Panc1 (cell line): ENCODE results near the gene MAP3K21.

Experiments
- CTCF ChIP-seq: fragments of 450-650 bp; IDR thresholded peaks from 2 replicates; pipeline ENCODE4 v1.5.1; 2017; ENCODE audit warnings: mild to moderate bottlenecking
- POLR2AphosphoS5 ChIP-seq: IDR thresholded peaks from 2 replicates; pipeline ENCODE4 v1.6.1; 2012; ENCODE audit warnings: mild to moderate bottlenecking, low read depth, low read length, moderate library complexity
- REST ChIP-seq, 2 experiments: IDR thresholded peaks; 2 replicates each; pipeline ENCODE4 v1.6.1; 2011 to 2012; ENCODE audit warnings: low read depth in 2 of 2, control low read depth in 1 of 2, low read length in 1 of 2, mild to moderate bottlenecking in 1 of 2, moderate library complexity in 1 of 2; ENCODE audit not compliant: insufficient read depth in 1 of 2

DNA sequence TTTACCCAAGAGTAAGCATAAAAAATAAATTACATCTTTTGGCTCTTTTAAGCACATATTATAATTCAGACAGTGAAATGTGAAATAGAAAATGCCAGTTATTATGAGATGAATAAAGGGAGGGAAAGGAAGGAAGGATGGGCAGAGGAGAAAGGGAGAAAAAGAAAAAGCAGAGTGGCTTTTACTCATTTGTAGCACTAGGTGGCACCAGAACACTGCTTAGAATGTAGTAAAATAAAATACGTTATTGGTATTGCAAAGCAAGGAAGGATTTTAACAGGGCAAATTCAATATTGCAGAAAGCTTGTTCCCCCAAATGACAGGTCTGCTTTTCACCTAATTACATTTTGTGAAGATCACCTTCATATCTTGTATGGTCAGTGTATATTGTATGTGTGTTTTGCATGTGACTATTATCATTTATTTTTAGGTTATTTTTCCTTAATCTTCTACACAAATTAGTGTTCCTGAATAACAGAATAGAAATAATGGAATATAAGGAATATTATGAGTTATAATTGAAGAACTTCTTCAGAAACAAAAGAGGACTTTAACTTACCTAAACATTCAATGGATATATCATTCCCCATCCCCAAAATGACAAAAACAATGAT, 22.9 kb upstream of the MAP3K21 start:
- TF ChIP-seq CTCF (peak; percentile 81; the same call in 1 of the 2 replicates), POLR2AphosphoS5 (no peak), REST (IDR thresholded peaks at IDR 0.05; ENCODE audit: insufficient read depth in 1 of 2, low read depth in 2 of 2, low read length in 1 of 2) (no peak)
